HT-29 (cell line): ENCODE measurements around the gene KCNG1. TPM values are rescaled to one million over a fixed set of nuclear protein-coding genes. Genes with fewer than 3 reads are reported as not detected.

Experiments used
- DNase-seq: peaks from one replicate; pipeline ENCODE4 v3.0.0-alpha.2; 2015; ENCODE audit warnings: low spot score
- total RNA-seq: library from RNA; depleted of rRNA; stranded (reverse); fragments of >200 nt; shearing (Covaris generic); gene quantifications from 2 replicates; pipeline ENCODE4 v1.2.3, GENCODE V29; 2014; rRNA removed

Gene KCNG1
- total RNA-seq, 1 experiment from 2014 or later, result not detected

DNA sequence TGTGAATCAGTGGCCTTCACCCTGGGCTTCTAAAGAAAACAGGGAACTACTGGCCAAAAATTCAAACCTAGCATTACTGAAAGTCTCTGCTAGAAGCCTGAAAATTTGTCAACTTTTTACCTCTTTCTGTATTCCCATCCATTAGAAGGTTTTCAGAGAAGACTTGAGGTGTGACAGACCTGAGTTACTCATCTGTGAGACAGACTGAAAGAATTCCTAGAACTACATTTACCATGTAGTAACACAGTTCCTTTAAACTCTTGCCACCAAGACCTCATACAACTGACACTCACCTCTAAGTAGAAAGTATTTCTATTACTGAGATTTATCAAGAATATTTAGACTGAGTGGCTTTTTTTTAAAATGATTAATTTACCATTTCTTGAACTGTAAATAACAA is 69.1 kb downstream of the KCNG1 start:
- no peak for DNase-seq

Other genes starting within 250 kb of the KCNG1 start
- gene BCAS4, start 228.0 kb downstream of the KCNG1 start, total RNA-seq, result 4.4 and 14.8 TPM in 2 replicates
- 37.2 and 43.3 TPM in 2 replicates for gene ADNP, start 91.7 kb downstream of the KCNG1 start, total RNA-seq
- 69.7 and 76.9 TPM in 2 replicates for gene DPM1, start 64.6 kb downstream of the KCNG1 start, total RNA-seq
- gene MOCS3, start 64.3 kb downstream of the KCNG1 start, total RNA-seq, result 14.9 and 16.3 TPM in 2 replicates